H1 (cell line): ENCODE measurements around the gene TRPM1. TPM values are rescaled to one million over a fixed set of nuclear protein-coding genes. Genes with fewer than 3 reads are reported as not detected.

Experiments used
- CTCF ChIA-PET: fragments of 300-600 bp; sonication (Branson Sonifier 250); formaldehyde crosslinking; loops from one replicate; lab custom pipeline; 2021; ENCODE audit not compliant: partially characterized antibody; lab: Charles Lee
- POLR2A ChIA-PET: fragments of 300-600 bp; sonication (Branson Sonifier 250); formaldehyde crosslinking; loops from one replicate; lab custom pipeline; 2021; ENCODE audit warnings: inconsistent platforms; ENCODE audit not compliant: partially characterized antibody; lab: Charles Lee
- DNase-seq, 2 experiments: peaks; one replicate each; pipeline versions ENCODE4 v3.0.0 to v3.0.0-alpha.2; 2010 to 2022; ENCODE audit warnings: low spot score in 2 of 2, low read depth in 1 of 2, mixed read lengths in 1 of 2
- FAIRE-seq: peaks from 2 replicates; lab custom pipeline; 2011; peaks lifted over from hg19 to GRCh38; lab: Jason Lieb, UNC
- H2AFZ ChIP-seq: 2 replicates; pipeline ENCODE4 v1.8.1; 2012; ENCODE audit warnings: low read length, inconsistent platforms
- H2AK5ac ChIP-seq: 2 replicates; pipeline ENCODE4 v1.6.1; 2013; ENCODE audit warnings: low read depth, low read length
- H2BK120ac ChIP-seq: replicated peaks from 2 replicates; pipeline ENCODE3; 2013; ENCODE audit warnings: low read depth, low read length, inconsistent platforms
- H2BK12ac ChIP-seq: 2 replicates; pipeline ENCODE4 v1.6.1; 2013; ENCODE audit warnings: low read depth, low read length
- H2BK15ac ChIP-seq: 2 replicates; pipeline ENCODE4 v1.6.1; 2013; ENCODE audit warnings: low read length
- H2BK20ac ChIP-seq: 2 replicates; pipeline ENCODE4 v1.6.1; 2013; ENCODE audit warnings: low read length
- H2BK5ac ChIP-seq: 2 replicates; pipeline ENCODE4 v1.6.1; 2013; ENCODE audit warnings: low read depth, low read length
- H3K14ac ChIP-seq: 2 replicates; pipeline ENCODE4 v1.6.1; 2013; ENCODE audit warnings: inconsistent platforms; ENCODE audit not compliant: insufficient read length
- H3K18ac ChIP-seq: 2 replicates; pipeline ENCODE4 v1.6.1; 2013; ENCODE audit warnings: low read length; ENCODE audit errors: extremely low read depth
- H3K23ac ChIP-seq: 2 replicates; pipeline ENCODE4 v1.6.1; 2013; ENCODE audit warnings: inconsistent platforms; ENCODE audit not compliant: insufficient read length
- H3K23me2 ChIP-seq: 2 replicates; pipeline ENCODE4 v1.6.1; 2013; ENCODE audit warnings: low read depth, low read length
- H3K27ac ChIP-seq: 2 replicates; pipeline ENCODE4 v1.6.1; 2011; ENCODE audit warnings: low read depth, low read length, inconsistent platforms
- H3K27me3 ChIP-seq, 4 experiments: replicated peaks in 1 of 4; 1 replicate in 1 of 4; 2 replicates in 3 of 4; pipeline versions ENCODE4 v1.6.1 to v1.8.1; 2011 to 2013; ENCODE audit warnings: low read length in 3 of 4, mild to moderate bottlenecking in 3 of 4, inconsistent platforms in 2 of 4, mixed read lengths in 2 of 4, moderate library complexity in 1 of 4; ENCODE audit not compliant: control insufficient read depth in 3 of 4, insufficient read depth in 3 of 4; ENCODE audit errors: extremely low read depth in 1 of 4
- H3K36me3 ChIP-seq, 4 experiments: 2 replicates each; pipeline versions ENCODE4 v1.6.1 to v1.8.1; 2011 to 2013; ENCODE audit warnings: mild to moderate bottlenecking in 4 of 4, low read length in 3 of 4, moderate library complexity in 2 of 4, control low read depth in 1 of 4, inconsistent platforms in 1 of 4; ENCODE audit not compliant: insufficient read depth in 4 of 4, control insufficient read depth in 2 of 4
- H3K4ac ChIP-seq: replicated peaks from 2 replicates; pipeline ENCODE3; 2013; ENCODE audit warnings: low read length, low read depth, mixed read lengths, inconsistent platforms; ENCODE audit not compliant: insufficient read length
- H3K4me1 ChIP-seq, 4 experiments: replicated peaks in 1 of 4; 1 replicate in 1 of 4; 2 replicates in 3 of 4; pipeline versions ENCODE4 v1.6.1 to v1.8.1; 2011 to 2013; ENCODE audit warnings: low read length in 3 of 4, inconsistent platforms in 2 of 4, mixed read lengths in 1 of 4; ENCODE audit not compliant: insufficient read depth in 4 of 4, control insufficient read depth in 3 of 4
- H3K4me2 ChIP-seq, 2 experiments: 2 replicates each; pipeline versions ENCODE4 v1.6.1 to v1.8.1; 2011 to 2013; ENCODE audit warnings: low read depth in 2 of 2, low read length in 2 of 2, control low read depth in 1 of 2, inconsistent platforms in 1 of 2, mild to moderate bottlenecking in 1 of 2; ENCODE audit not compliant: insufficient read depth in 1 of 2
- H3K4me3 ChIP-seq, 4 experiments: fragments of 200-600, 300-600 bp in 1 of 4; sonication (generic), shearing (Covaris generic), sonication (Bioruptor Twin) in 1 of 4; 2 replicates each; pipeline versions ENCODE4 v1.5.1 to v1.8.1; 2011 to 2016; ENCODE audit warnings: low read length in 4 of 4, low read depth in 3 of 4, control low read depth in 2 of 4, inconsistent platforms in 2 of 4, mild to moderate bottlenecking in 2 of 4, mixed read lengths in 1 of 4, moderate library complexity in 1 of 4; ENCODE audit not compliant: insufficient read depth in 2 of 4; ENCODE audit errors: extremely low read depth in 1 of 4
- H3K56ac ChIP-seq: replicated peaks from 2 replicates; pipeline ENCODE3; 2013; ENCODE audit warnings: low read depth, mild to moderate bottlenecking, mixed read lengths, low read length, inconsistent platforms; ENCODE audit not compliant: insufficient read length
- H3K79me1 ChIP-seq: 2 replicates; pipeline ENCODE4 v1.6.1; 2013; ENCODE audit warnings: low read depth, low read length, control low read depth
- H3K79me2 ChIP-seq, 2 experiments: 2 replicates each; pipeline versions ENCODE4 v1.6.1 to v1.8.1; 2012 to 2013; ENCODE audit warnings: low read length in 2 of 2, mild to moderate bottlenecking in 2 of 2, inconsistent platforms in 1 of 2; ENCODE audit not compliant: insufficient read depth in 2 of 2, control insufficient read depth in 1 of 2
- H3K9ac ChIP-seq, 4 experiments: replicated peaks in 1 of 4; 1 replicate in 1 of 4; 2 replicates in 3 of 4; pipeline versions ENCODE4 v1.6.1 to v1.8.1; 2011 to 2013; ENCODE audit warnings: low read depth in 3 of 4, low read length in 3 of 4, control low read depth in 2 of 4, mild to moderate bottlenecking in 2 of 4, moderate library complexity in 2 of 4, inconsistent platforms in 1 of 4; ENCODE audit errors: extremely low read depth in 1 of 4
- H3K9me3 ChIP-seq, 2 experiments: 2 replicates each; pipeline versions ENCODE4 v1.6.1 to v1.8.1; 2012 to 2013; ENCODE audit warnings: mild to moderate bottlenecking in 2 of 2, moderate library complexity in 2 of 2, control low read depth in 1 of 2, inconsistent platforms in 1 of 2, low read depth in 1 of 2, low read length in 1 of 2, mixed read lengths in 1 of 2; ENCODE audit not compliant: insufficient read depth in 2 of 2
- H4K20me1 ChIP-seq, 2 experiments: replicated peaks in 1 of 2; 2 replicates each; pipeline versions ENCODE3 to v1.8.1; 2011 to 2013; ENCODE audit warnings: inconsistent platforms in 2 of 2, low read length in 2 of 2, mild to moderate bottlenecking in 1 of 2; ENCODE audit not compliant: insufficient read depth in 2 of 2, control insufficient read depth in 1 of 2
- H4K5ac ChIP-seq: 2 replicates; pipeline ENCODE4 v1.6.1; 2013; ENCODE audit warnings: low read length, low read depth, mixed read lengths, inconsistent platforms; ENCODE audit not compliant: insufficient read length
- H4K8ac ChIP-seq: 2 replicates; pipeline ENCODE4 v1.8.0; 2013; ENCODE audit warnings: mild to moderate bottlenecking, moderate library complexity, low read length, inconsistent platforms; ENCODE audit not compliant: insufficient read depth; ENCODE audit errors: extremely low read depth
- H4K91ac ChIP-seq: replicated peaks from 2 replicates; pipeline ENCODE3; 2013; ENCODE audit warnings: low read length, mixed read lengths, inconsistent platforms; ENCODE audit not compliant: insufficient read length
- CBX5 ChIP-seq: fragments of 300-800, 300-1000 bp; sonication (generic); IDR thresholded peaks from 2 replicates; pipeline ENCODE4 v1.7.1; 2016; ENCODE audit warnings: antibody characterized with exemption, low read length, low read depth
- CREB1 ChIP-seq: IDR thresholded peaks from 2 replicates; pipeline ENCODE4 v1.6.1; 2012; ENCODE audit warnings: inconsistent platforms
- RBBP5 ChIP-seq: IDR thresholded peaks from 2 replicates; pipeline ENCODE4 v1.7.1; 2012; ENCODE audit warnings: low read depth, mild to moderate bottlenecking, inconsistent platforms, low read length, moderate library complexity, borderline replicate concordance
- RNF2 ChIP-seq: fragments of 200-900, 300-1000 bp; sonication (generic); IDR thresholded peaks from 2 replicates; pipeline ENCODE4 v1.7.1; 2016; ENCODE audit warnings: borderline replicate concordance, low read depth, mild to moderate bottlenecking, antibody characterized with exemption, low read length; ENCODE audit not compliant: poor library complexity, severe bottlenecking; ENCODE audit errors: missing control alignments
- SUZ12 ChIP-seq: fragments of 200-600 bp; sonication (generic); IDR thresholded peaks from 2 replicates; pipeline ENCODE4 v1.6.1; 2012; ENCODE audit warnings: mild to moderate bottlenecking, inconsistent platforms, low read length, moderate library complexity, mixed read lengths
- ZNF274 ChIP-seq: IDR thresholded peaks from 2 replicates; pipeline ENCODE4 v1.7.0; 2012; ENCODE audit warnings: low read length, borderline replicate concordance; ENCODE audit errors: extremely low read depth
- WGBS, 2 experiments: shearing (Covaris generic) in 1 of 2; methylation state at CpG; one replicate each; pipeline versions ENCODE4 v1.1.6 to v1.1.7; 2013 to 2015; ENCODE audit warnings: low lambda C conversion rate in 2 of 2, mixed read lengths in 2 of 2, inconsistent platforms in 1 of 2, low coverage in 1 of 2, missing lambda C conversion rate in 1 of 2; ENCODE audit not compliant: insufficient replicate concordance in 2 of 2, insufficient coverage in 1 of 2, insufficient read length in 1 of 2; ENCODE audit errors: extremely low coverage in 1 of 2, missing lambda C conversion rate in 1 of 2; 5-methylcytosine and 5-hydroxymethylcytosine counted together
- polyA plus RNA-seq, 7 experiments: library from polyadenylated mRNA; depleted of rRNA in 3 of 7; stranded (reverse) in 5 of 7; unstranded in 2 of 7; fragments of >200 nt in 5 of 7; fragments of 200-250 nt in 2 of 7; gene quantifications; 1 replicate in 5 of 7; 2 replicates in 1 of 7; 4 replicates in 1 of 7; pipeline versions ENCODE4 v1.2.1 to v1.2.3, GENCODE V29; 2011 to 2013; ENCODE audit warnings: missing spikeins in 2 of 7, mixed read lengths in 2 of 7
- total RNA-seq: library from RNA; stranded (reverse); fragmentation: NEBNext Ultra II Directional; extraction: Animal tissue kit (Norgen Biotek cat#: 25700); gene quantifications from 2 replicates; pipeline ENCODE4 v1.2.1, GENCODE V29; 2021
- TF ChIP-seq, protein P1 (sequence below): IDR thresholded peaks from 2 replicates; pipeline ENCODE4 v1.6.1; 2011; ENCODE audit warnings: low read depth, mild to moderate bottlenecking, low read length; ENCODE audit not compliant: insufficient read depth
- TF ChIP-seq, protein P2 (sequence below): IDR thresholded peaks from 2 replicates; pipeline ENCODE4 v1.6.1; 2012; ENCODE audit warnings: low read length, inconsistent platforms

Gene TRPM1
- total and polyA plus RNA-seq, 2 of the 8 experiments (the other 6 are each of a cell fraction or from before 2014, with no cell fraction given), result 0.05 TPM; not detected in 1

DNA sequence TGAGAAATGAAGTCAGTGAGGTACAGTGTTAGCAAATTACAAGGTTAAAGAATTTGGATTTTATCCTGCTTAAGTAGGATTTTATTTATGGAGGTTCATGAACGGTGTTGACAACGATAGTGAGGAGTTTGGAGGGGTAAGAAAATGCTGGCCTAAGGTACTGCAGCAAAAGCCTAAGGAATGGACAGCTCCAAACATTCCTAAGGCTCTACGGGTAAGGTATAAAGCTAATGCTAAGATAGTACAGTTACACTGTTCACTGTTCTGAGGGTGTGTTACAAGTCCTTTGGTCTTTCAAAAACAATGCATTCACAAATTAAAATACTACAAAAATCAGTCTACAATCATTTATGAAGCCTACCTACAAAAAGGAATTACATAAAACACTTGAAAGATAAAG is 117.4 kb downstream of the TRPM1 start:
- H3K27ac ChIP-seq, result no peak overlapping the region

More for the DNA sequence above, 117.4 kb downstream of the TRPM1 start:
- Histone ChIP-seq H2BK120ac (no peak overlapping the region), H3K79me2 (peaks cover 0 to 12% of the 10 kb centered on the region in 2 experiments; a peak in 1 of 4 replicates), H3K14ac (no peak overlapping the region), H3K23ac (no peak overlapping the region), H3K79me1 (peaks cover 2% of the 10 kb centered on the region; the same call in 1 of the 2 replicates), H3K4me1 (no peaks in the 10 kb centered on the region), H2AFZ (no peak overlapping the region), H3K9me3 (no peaks in the 10 kb centered on the region), H3K56ac (no peak overlapping the region), H3K27me3 (no peaks in the 10 kb centered on the region; a peak in 1 of 7 replicates), H3K4me3 (no peak overlapping the region), H3K36me3 (peaks cover 0 to 4% (median 0%) of the 10 kb centered on the region in 4 experiments; a peak in 1 of 8 replicates), H2BK15ac (no peak overlapping the region), H2BK5ac (no peak overlapping the region), H2BK20ac (no peak overlapping the region), H2BK12ac (no peak overlapping the region), H2AK5ac (no peak overlapping the region), H4K8ac (no peak overlapping the region), H4K91ac (no peak overlapping the region), H3K18ac (no peak overlapping the region), H3K4ac (no peak overlapping the region), H3K9ac (no peak overlapping the region), H3K23me2 (no peaks in the 10 kb centered on the region), H4K20me1 (no peaks in the 10 kb centered on the region), H3K4me2 (no peak overlapping the region), H4K5ac (no peak overlapping the region)
- POLR2A ChIA-PET, result interaction anchor here (1.3 kb wide), 1 partner anchor 8 kb away, joined by 5 read pairs; no protein-coding TSS in a partner anchor
- TF ChIP-seq RNF2, result no peak
- TF ChIP-seq SUZ12, result no peak
- no peak for TF ChIP-seq CBX5
- TF ChIP-seq, protein P1, sequence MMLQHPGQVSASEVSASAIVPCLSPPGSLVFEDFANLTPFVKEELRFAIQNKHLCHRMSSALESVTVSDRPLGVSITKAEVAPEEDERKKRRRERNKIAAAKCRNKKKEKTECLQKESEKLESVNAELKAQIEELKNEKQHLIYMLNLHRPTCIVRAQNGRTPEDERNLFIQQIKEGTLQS, result no peak
- TF ChIP-seq RBBP5, result no peak
- TF ChIP-seq, protein P2, sequence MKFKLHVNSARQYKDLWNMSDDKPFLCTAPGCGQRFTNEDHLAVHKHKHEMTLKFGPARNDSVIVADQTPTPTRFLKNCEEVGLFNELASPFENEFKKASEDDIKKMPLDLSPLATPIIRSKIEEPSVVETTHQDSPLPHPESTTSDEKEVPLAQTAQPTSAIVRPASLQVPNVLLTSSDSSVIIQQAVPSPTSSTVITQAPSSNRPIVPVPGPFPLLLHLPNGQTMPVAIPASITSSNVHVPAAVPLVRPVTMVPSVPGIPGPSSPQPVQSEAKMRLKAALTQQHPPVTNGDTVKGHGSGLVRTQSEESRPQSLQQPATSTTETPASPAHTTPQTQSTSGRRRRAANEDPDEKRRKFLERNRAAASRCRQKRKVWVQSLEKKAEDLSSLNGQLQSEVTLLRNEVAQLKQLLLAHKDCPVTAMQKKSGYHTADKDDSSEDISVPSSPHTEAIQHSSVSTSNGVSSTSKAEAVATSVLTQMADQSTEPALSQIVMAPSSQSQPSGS, result no peak
- no peak for TF ChIP-seq CREB1
- TF ChIP-seq ZNF274, result no peak
- DNase-seq (no peak), FAIRE-seq (no peak)
- CTCF ChIA-PET, result interaction anchor here (1.0 kb wide), 1 partner anchor 22 kb away, joined by 3 read pairs; no protein-coding TSS in a partner anchor
- WGBS, 2 experiments, result 93% methylated on average over 3 of the region's 3 CpGs; no CpG with 5 or more reads in 1 of the 2 experiments
